ENCODE results near the gene CA5A. TPM values are rescaled to one million over a fixed set of nuclear protein-coding genes. Genes with fewer than 3 reads are reported as not detected.

The CA5A gene
- total and polyA plus RNA-seq, 9 of the 15 experiments (the other 6 are each of a cell fraction or from before 2014, with no cell fraction given), result not detected

DNA sequence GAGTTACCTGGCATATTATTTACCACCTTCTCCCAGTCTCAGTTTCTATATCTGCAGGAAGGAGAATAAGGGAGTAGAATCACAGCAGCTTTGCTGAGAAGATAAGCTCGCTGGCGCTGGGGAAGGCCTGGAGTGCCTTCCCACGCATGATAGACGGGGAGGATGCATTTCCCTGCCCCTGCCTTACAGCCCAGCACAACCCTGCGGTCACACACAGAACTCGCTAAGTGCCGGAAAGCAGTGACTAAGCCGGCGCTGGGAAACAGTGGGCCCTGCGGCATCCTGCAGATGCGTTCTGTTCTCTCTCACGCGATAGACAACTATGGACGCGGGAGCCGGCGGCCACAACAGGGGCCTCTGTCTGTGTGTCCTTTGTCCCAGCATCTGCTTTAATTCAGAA lies 4.8 kb downstream of the CA5A start (continued):
- TF ChIP-seq ZFP36 (IDR thresholded peaks at IDR 0.05; ENCODE audit: low read depth, low read length, partially characterized antibody), result no peak
- TF ChIP-seq CC2D1A (IDR thresholded peaks at IDR 0.05), result no peak
- no peak for TF ChIP-seq EWSR1 (IDR thresholded peaks at IDR 0.05; ENCODE audit: borderline replicate concordance, low read depth, partially characterized antibody)
- TF ChIP-seq ZBTB8A (IDR thresholded peaks at IDR 0.05; ENCODE audit: partially characterized antibody), result no peak
- TF ChIP-seq, protein P1, sequence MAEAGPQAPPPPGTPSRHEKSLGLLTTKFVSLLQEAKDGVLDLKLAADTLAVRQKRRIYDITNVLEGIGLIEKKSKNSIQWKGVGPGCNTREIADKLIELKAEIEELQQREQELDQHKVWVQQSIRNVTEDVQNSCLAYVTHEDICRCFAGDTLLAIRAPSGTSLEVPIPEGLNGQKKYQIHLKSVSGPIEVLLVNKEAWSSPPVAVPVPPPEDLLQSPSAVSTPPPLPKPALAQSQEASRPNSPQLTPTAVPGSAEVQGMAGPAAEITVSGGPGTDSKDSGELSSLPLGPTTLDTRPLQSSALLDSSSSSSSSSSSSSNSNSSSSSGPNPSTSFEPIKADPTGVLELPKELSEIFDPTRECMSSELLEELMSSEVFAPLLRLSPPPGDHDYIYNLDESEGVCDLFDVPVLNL (CRISPR knock-in tag; IDR thresholded peaks at IDR 0.05; ENCODE audit: low read depth), result no peak
- no peak for TF ChIP-seq NUFIP1 (IDR thresholded peaks at IDR 0.05; ENCODE audit: partially characterized antibody)
- TF ChIP-seq ZNF699 (CRISPR knock-in tag; IDR thresholded peaks at IDR 0.05; ENCODE audit: insufficient replicate concordance), result no peak
- no peak for TF ChIP-seq CHD4 (IDR thresholded peaks at IDR 0.05; ENCODE audit: insufficient read depth, insufficient replicate concordance, low read depth, low read length, poor library complexity, severe bottlenecking)
- TF ChIP-seq, protein P2, sequence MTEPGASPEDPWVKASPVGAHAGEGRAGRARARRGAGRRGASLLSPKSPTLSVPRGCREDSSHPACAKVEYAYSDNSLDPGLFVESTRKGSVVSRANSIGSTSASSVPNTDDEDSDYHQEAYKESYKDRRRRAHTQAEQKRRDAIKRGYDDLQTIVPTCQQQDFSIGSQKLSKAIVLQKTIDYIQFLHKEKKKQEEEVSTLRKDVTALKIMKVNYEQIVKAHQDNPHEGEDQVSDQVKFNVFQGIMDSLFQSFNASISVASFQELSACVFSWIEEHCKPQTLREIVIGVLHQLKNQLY (CRISPR knock-in tag; conservative IDR thresholded peaks at IDR 0.05), result no peak
- TF ChIP-seq GABPA (tag; conservative IDR thresholded peaks at IDR 0.05; ENCODE audit: low read depth), result no peak
- TF ChIP-seq PHF21A (IDR thresholded peaks at IDR 0.05; ENCODE audit: borderline replicate concordance, low read depth), result peak; percentile 58; the same call in 1 of the 2 replicates
- no peak for TF ChIP-seq POU5F1 (IDR thresholded peaks at IDR 0.05; ENCODE audit: borderline replicate concordance, low read depth, low read length, partially characterized antibody)
- TF ChIP-seq CBX1 (IDR thresholded peaks at IDR 0.05; ENCODE audit: low read depth), result no peak
- no peak for TF ChIP-seq MAFF (IDR thresholded peaks at IDR 0.05; ENCODE audit: low read length)
- no peak for TF ChIP-seq RBM17 (IDR thresholded peaks at IDR 0.05; ENCODE audit: borderline replicate concordance, low read depth, low read length)

All from K562 (cell line).